Neural cell (in vitro differentiated cells): Measurements from ENCODE around the gene LRP8. TPM values are rescaled to one million over a fixed set of nuclear protein-coding genes. Genes with fewer than 3 reads are reported as not detected.

ENCODE experiments used
- H2AFZ ChIP-seq: fragments of 200-600, 300-800 bp; sonication (generic), shearing (Covaris generic); 2 replicates; pipeline ENCODE4 v1.6.0; 2014; ENCODE audit warnings: low read depth, mild to moderate bottlenecking, antibody characterized with exemption, low read length, moderate library complexity
- H3F3A ChIP-seq: fragments of 200-600 bp; shearing (Covaris generic); 2 replicates; pipeline ENCODE4 v1.6.1; 2016; ENCODE audit warnings: mild to moderate bottlenecking, moderate library complexity, mixed read lengths, antibody characterized with exemption, low read length; ENCODE audit not compliant: insufficient read depth, poor library complexity, severe bottlenecking
- H3K27ac ChIP-seq: fragments of 200-600, 300-800 bp; sonication (generic), shearing (Covaris generic); 2 replicates; pipeline ENCODE4 v1.5.1; 2014; ENCODE audit warnings: mild to moderate bottlenecking, low read length, moderate library complexity
- H3K27me3 ChIP-seq: fragments of 300-800, 200-600 bp; sonication (generic), shearing (Covaris generic); 2 replicates; pipeline ENCODE4 v1.6.0; 2014; ENCODE audit warnings: mild to moderate bottlenecking, low read depth, low read length, moderate library complexity; ENCODE audit not compliant: insufficient read depth
- H3K36me3 ChIP-seq: fragments of 300-800, 200-600 bp; sonication (generic), shearing (Covaris generic); 2 replicates; pipeline ENCODE4 v1.5.1; 2014; ENCODE audit warnings: mild to moderate bottlenecking, antibody characterized with exemption, low read length, moderate library complexity; ENCODE audit not compliant: insufficient read depth
- H3K4me2 ChIP-seq: fragments of 300-800, 200-600 bp; sonication (generic), shearing (Covaris generic); 2 replicates; pipeline ENCODE4 v1.6.0; 2014; ENCODE audit warnings: mild to moderate bottlenecking, low read length
- H3K4me3 ChIP-seq: fragments of 300-800, 200-600 bp; sonication (generic), shearing (Covaris generic); 2 replicates; pipeline ENCODE4 v1.5.1; 2014; ENCODE audit warnings: mild to moderate bottlenecking, low read length, moderate library complexity
- H3K79me2 ChIP-seq: fragments of 200-600 bp; shearing (Covaris generic); replicated peaks from 2 replicates; pipeline ENCODE4 v1.6.0; 2014; ENCODE audit warnings: mild to moderate bottlenecking, low read length, moderate library complexity; ENCODE audit not compliant: insufficient read depth
- H3K9ac ChIP-seq: fragments of 300-800, 200-600 bp; sonication (generic), shearing (Covaris generic); 2 replicates; pipeline ENCODE4 v1.6.1; 2016; ENCODE audit warnings: mild to moderate bottlenecking, low read length, mixed read lengths
- H3K9me2 ChIP-seq: fragments of 200-600 bp; shearing (Covaris generic); 2 replicates; pipeline ENCODE4 v1.6.1; 2016; ENCODE audit warnings: mild to moderate bottlenecking, low read length, mixed read lengths; ENCODE audit not compliant: insufficient read depth
- H3K9me3 ChIP-seq: fragments of 200-600, 300-800 bp; sonication (generic), shearing (Covaris generic); 2 replicates; pipeline ENCODE4 v1.6.1; 2016; ENCODE audit warnings: mild to moderate bottlenecking, mixed run types, low read length, moderate library complexity, mixed read lengths
- H4K20me1 ChIP-seq: fragments of 200-600 bp; shearing (Covaris generic); 2 replicates; pipeline ENCODE4 v1.6.1; 2016; ENCODE audit warnings: mild to moderate bottlenecking, mixed run types; ENCODE audit not compliant: insufficient read depth
- CTCF ChIP-seq: fragments of 450-650 bp; IDR thresholded peaks from 2 replicates; pipeline ENCODE4 v1.5.1; 2014; ENCODE audit warnings: antibody characterized with exemption, mild to moderate bottlenecking, moderate library complexity; ENCODE audit not compliant: poor library complexity, severe bottlenecking
- EP300 ChIP-seq: fragments of 450-650 bp; conservative IDR thresholded peaks from 2 replicates; pipeline ENCODE4 v1.6.1; 2014; ENCODE audit warnings: antibody characterized with exemption, mild to moderate bottlenecking, moderate library complexity; ENCODE audit not compliant: poor library complexity, severe bottlenecking
- EZH2 ChIP-seq: fragments of 200-600, 300-800 bp; shearing (Covaris generic), sonication (generic); IDR thresholded peaks from 2 replicates; pipeline ENCODE4 v1.6.1; 2014; ENCODE audit warnings: antibody characterized with exemption, low read length, borderline replicate concordance, mild to moderate bottlenecking; ENCODE audit not compliant: insufficient read depth, poor library complexity, severe bottlenecking
- MXI1 ChIP-seq: fragments of 450-650 bp; conservative IDR thresholded peaks from 2 replicates; pipeline ENCODE4 v1.6.1; 2014; ENCODE audit warnings: antibody characterized with exemption, mild to moderate bottlenecking; ENCODE audit not compliant: poor library complexity, severe bottlenecking
- POLR2AphosphoS5 ChIP-seq: IDR thresholded peaks from 2 replicates; pipeline ENCODE4 v1.6.1; 2012
- RAD21 ChIP-seq: fragments of 450-650 bp; conservative IDR thresholded peaks from 2 replicates; pipeline ENCODE4 v1.6.1; 2014; ENCODE audit warnings: antibody characterized with exemption, mild to moderate bottlenecking, moderate library complexity
- REST ChIP-seq: IDR thresholded peaks from 2 replicates; pipeline ENCODE4 v1.6.1; 2012; ENCODE audit warnings: borderline replicate concordance
- SMC3 ChIP-seq: fragments of 450-650 bp; conservative IDR thresholded peaks from 2 replicates; pipeline ENCODE4 v1.6.1; 2014; ENCODE audit warnings: antibody characterized with exemption, mild to moderate bottlenecking, moderate library complexity; ENCODE audit not compliant: poor library complexity
- TAF1 ChIP-seq: IDR thresholded peaks from 2 replicates; pipeline ENCODE4 v1.6.1; 2012; ENCODE audit warnings: low read depth
- polyA plus RNA-seq: library from polyadenylated mRNA; depleted of rRNA; stranded (reverse); fragments of >200 nt; gene quantifications from 2 replicates; pipeline ENCODE4 v1.2.3, GENCODE V29; 2014

The LRP8 gene
- polyA plus RNA-seq, 1 donor from 2014 or later: 65.8 TPM

- no peak overlapping the region for H3K4me2 ChIP-seq
- no peaks in the 10 kb centered on the region for H3K9me3 ChIP-seq
- TF ChIP-seq POLR2AphosphoS5: no peak
- no peak for TF ChIP-seq EP300
- no peak for TF ChIP-seq CTCF
- no peak for TF ChIP-seq EZH2
- no peak for TF ChIP-seq REST
- no peak for TF ChIP-seq MXI1
- TF ChIP-seq TAF1: no peak
- TF ChIP-seq SMC3: no peak
- H3K36me3 ChIP-seq: no peaks in the 10 kb centered on the region
- H4K20me1 ChIP-seq: no peaks in the 10 kb centered on the region
- no peak overlapping the region for H3K27ac ChIP-seq
- H3K4me3 ChIP-seq: no peak overlapping the region
- no peaks in the 10 kb centered on the region for H3K79me2 ChIP-seq
- H3K9me2 ChIP-seq: no peaks in the 10 kb centered on the region
- no peak overlapping the region for H2AFZ ChIP-seq
- H3K9ac ChIP-seq: no peak overlapping the region
- no peaks in the 10 kb centered on the region for H3K27me3 ChIP-seq
- H3F3A ChIP-seq: no peaks in the 10 kb centered on the region
Observed at GRCh38 chr1:53373246-53373645, 45.4 kb upstream of the LRP8 start.

- no peak overlapping the region for H3K9ac ChIP-seq
- H2AFZ ChIP-seq: no peak overlapping the region
- H3K79me2 ChIP-seq: no peaks in the 10 kb centered on the region
- no peak overlapping the region for H3K27ac ChIP-seq
- no peak overlapping the region for H3K4me3 ChIP-seq
- no peaks in the 10 kb centered on the region for H3K27me3 ChIP-seq
- no peaks in the 10 kb centered on the region for H3K9me2 ChIP-seq
- no peaks in the 10 kb centered on the region for H3F3A ChIP-seq
- H4K20me1 ChIP-seq: no peaks in the 10 kb centered on the region
- no peak overlapping the region for H3K4me2 ChIP-seq
- TF ChIP-seq EP300 (no peak), SMC3 (no peak), RAD21 (no peak), REST (no peak), EZH2 (no peak), CTCF (no peak), TAF1 (no peak), POLR2AphosphoS5 (no peak), MXI1 (no peak)
- no peaks in the 10 kb centered on the region for H3K36me3 ChIP-seq
- H3K9me3 ChIP-seq: no peaks in the 10 kb centered on the region
Observed at GRCh38 chr1:53372501-53372951, 44.7 kb upstream of the LRP8 start.
